ENCODE results near the gene MID1IP1.

DNA sequence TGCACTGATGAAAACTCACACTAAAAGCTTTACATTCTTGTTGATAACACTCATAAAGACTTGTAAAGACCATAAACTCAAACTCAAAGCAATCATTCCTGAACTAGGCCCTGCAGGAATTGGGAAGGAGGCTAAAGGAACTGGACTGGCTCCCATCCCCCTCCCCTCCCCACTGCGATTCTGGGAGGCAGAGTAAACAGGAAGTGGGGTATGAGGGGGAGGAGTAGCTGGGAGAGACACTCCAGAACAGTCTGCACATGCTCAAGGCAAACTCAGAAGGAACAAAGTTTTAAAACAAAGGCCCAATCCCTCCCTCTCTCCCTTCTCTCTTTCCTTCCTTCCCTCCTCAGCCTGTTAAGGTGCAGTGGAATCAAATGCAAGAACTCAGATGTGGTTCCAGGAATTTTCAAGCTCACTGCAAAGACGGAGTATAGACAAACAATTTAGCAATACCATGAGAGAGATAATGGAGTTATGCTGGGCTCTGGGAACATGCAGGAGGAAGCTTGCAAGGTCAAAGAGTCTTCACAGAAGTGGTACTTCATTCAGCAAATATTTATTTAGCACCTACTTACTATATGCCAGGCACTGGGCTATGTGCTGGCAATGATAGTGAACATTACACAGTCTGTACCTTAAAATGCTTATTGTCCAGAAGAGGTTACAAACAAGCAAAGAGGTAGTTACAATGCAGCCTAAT, 15.9 kb downstream of the MID1IP1 start:
- TF ChIP-seq RAD21 (IDR thresholded peaks at IDR 0.05), result no peak
- no peak for TF ChIP-seq CTCF (IDR thresholded peaks at IDR 0.05; ENCODE audit: low read depth, low read length, missing input control)
- TF ChIP-seq YY1 (IDR thresholded peaks at IDR 0.05), result no peak
- TF ChIP-seq SP1 (IDR thresholded peaks at IDR 0.05), result peak; percentile 27
- peak in 1 of 2 donors; percentile 37 for TF ChIP-seq GABPA (IDR thresholded peaks at IDR 0.05 in 1 of 2, conservative IDR thresholded peaks at IDR 0.05 in 1 of 2)
- TF ChIP-seq FOXA1 (IDR thresholded peaks at IDR 0.05), result no peak
- TF ChIP-seq, protein P1, sequence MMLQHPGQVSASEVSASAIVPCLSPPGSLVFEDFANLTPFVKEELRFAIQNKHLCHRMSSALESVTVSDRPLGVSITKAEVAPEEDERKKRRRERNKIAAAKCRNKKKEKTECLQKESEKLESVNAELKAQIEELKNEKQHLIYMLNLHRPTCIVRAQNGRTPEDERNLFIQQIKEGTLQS (IDR thresholded peaks at IDR 0.05), result no peak
- no peak for TF ChIP-seq ZBTB33 (IDR thresholded peaks at IDR 0.05)
- no peak for TF ChIP-seq RXRA (IDR thresholded peaks at IDR 0.05)
- TF ChIP-seq TAF1 (conservative IDR thresholded peaks at IDR 0.05), result no peak
